HepG2 (cell line): ENCODE measurements around the gene NACAD.

ENCODE experiments used
- ATF7 ChIP-seq, 2 experiments: fragments of 450-650 bp in 1 of 2; sonication (generic) in 1 of 2; formaldehyde crosslinking in 1 of 2; IDR thresholded peaks; 2 replicates each; pipeline versions ENCODE4 v1.4.0 to v1.6.1; 2016 to 2020; ENCODE audit warnings: antibody characterized with exemption in 1 of 2, mild to moderate bottlenecking in 1 of 2, missing genetic modification reagents in 1 of 2
- ELF4 ChIP-seq: sonication (generic); formaldehyde crosslinking; IDR thresholded peaks from 2 replicates; pipeline ENCODE4 v1.5.0; 2020; ENCODE audit warnings: missing genetic modification reagents, mild to moderate bottlenecking, moderate library complexity, borderline replicate concordance
- FOXM1 ChIP-seq: sonication (generic); formaldehyde crosslinking; IDR thresholded peaks from 2 replicates; pipeline ENCODE4 v1.5.0; 2020; ENCODE audit warnings: missing genetic modification reagents
- HDAC1 ChIP-seq: sonication (generic); formaldehyde crosslinking; IDR thresholded peaks from 2 replicates; pipeline ENCODE4 v1.5.1; 2020; ENCODE audit warnings: mild to moderate bottlenecking, missing genetic modification reagents
- JUN ChIP-seq: sonication (generic); formaldehyde crosslinking; IDR thresholded peaks from 2 replicates; pipeline ENCODE4 v1.4.0; 2020; ENCODE audit warnings: mild to moderate bottlenecking, missing genetic modification reagents
- MXD4 ChIP-seq: IDR thresholded peaks from 2 replicates; pipeline ENCODE4 v1.6.1; 2016; ENCODE audit warnings: mild to moderate bottlenecking, missing biosample characterization, missing genetic modification reagents
- POLR2A ChIP-seq, 2 experiments: IDR thresholded peaks; 2 replicates each; pipeline ENCODE4 v1.6.1; 2011; ENCODE audit warnings: low read depth in 2 of 2, low read length in 2 of 2, mild to moderate bottlenecking in 1 of 2, moderate library complexity in 1 of 2; ENCODE audit not compliant: insufficient read depth in 1 of 2
- POLR2AphosphoS5 ChIP-seq: IDR thresholded peaks from 2 replicates; pipeline ENCODE4 v1.6.1; 2012; ENCODE audit warnings: low read depth, low read length
- RAD21 ChIP-seq: fragments of 450-650 bp; formaldehyde crosslinking; IDR thresholded peaks from 2 replicates; pipeline ENCODE4 v1.5.0; 2020; ENCODE audit warnings: mild to moderate bottlenecking
- RNF2 ChIP-seq: fragments of 450-650 bp; conservative IDR thresholded peaks from 2 replicates; pipeline ENCODE4 v1.6.1; 2016; ENCODE audit warnings: low read depth
- ZNF510 ChIP-seq: sonication (generic); formaldehyde crosslinking; IDR thresholded peaks from 2 replicates; pipeline ENCODE4 v1.4.0; 2020; ENCODE audit warnings: low read depth, mild to moderate bottlenecking, missing genetic modification reagents
- TF ChIP-seq, protein P1 (sequence below): sonication (generic); formaldehyde crosslinking; IDR thresholded peaks from 2 replicates; pipeline ENCODE4 v1.5.0; 2020; ENCODE audit warnings: mild to moderate bottlenecking, missing genetic modification reagents, moderate library complexity
- TF ChIP-seq, protein P2 (sequence below): IDR thresholded peaks from 2 replicates; pipeline ENCODE4 v1.6.1; 2016; ENCODE audit warnings: missing genetic modification reagents, missing compliant biosample characterization

DNA sequence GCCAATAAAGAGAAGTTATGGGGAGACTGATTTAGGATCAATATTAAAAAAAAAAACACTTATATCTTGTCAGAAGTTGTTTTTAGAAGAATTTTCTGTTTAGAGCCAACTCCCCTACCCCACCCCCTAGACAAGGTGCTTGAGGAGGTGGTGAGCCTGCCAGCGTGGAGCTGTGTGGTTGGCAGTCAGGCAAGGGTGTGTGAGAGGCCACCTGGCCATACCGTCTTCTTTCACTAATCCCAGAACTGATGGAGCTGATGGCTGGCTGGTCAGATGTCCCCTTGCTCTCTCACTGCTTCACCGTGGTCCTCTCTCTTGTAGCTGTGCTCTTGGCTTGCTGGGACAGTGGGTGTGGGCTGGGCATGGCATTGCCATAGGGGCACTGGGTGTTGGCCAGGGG lies 34.3 kb downstream of the NACAD start:
- TF ChIP-seq ZNF510 (no peak), POLR2A (IDR thresholded peaks at IDR 0.05; ENCODE audit: insufficient read depth in 1 of 2, low read depth in 2 of 2, low read length in 2 of 2) (no peak), JUN (CRISPR knock-in tag) (no peak), ATF7 (IDR thresholded peaks at IDR 0.05) (no peak), ATF7 (CRISPR knock-in tag; IDR thresholded peaks at IDR 0.05) (no peak), POLR2AphosphoS5 (no peak), HDAC1 (CRISPR knock-in tag) (no peak), MXD4 (CRISPR knock-in tag) (no peak), RAD21 (CRISPR knock-in tag) (no peak), FOXM1 (CRISPR knock-in tag) (no peak), ELF4 (CRISPR knock-in tag) (no peak), RNF2 (no peak)
- TF ChIP-seq, protein P1, sequence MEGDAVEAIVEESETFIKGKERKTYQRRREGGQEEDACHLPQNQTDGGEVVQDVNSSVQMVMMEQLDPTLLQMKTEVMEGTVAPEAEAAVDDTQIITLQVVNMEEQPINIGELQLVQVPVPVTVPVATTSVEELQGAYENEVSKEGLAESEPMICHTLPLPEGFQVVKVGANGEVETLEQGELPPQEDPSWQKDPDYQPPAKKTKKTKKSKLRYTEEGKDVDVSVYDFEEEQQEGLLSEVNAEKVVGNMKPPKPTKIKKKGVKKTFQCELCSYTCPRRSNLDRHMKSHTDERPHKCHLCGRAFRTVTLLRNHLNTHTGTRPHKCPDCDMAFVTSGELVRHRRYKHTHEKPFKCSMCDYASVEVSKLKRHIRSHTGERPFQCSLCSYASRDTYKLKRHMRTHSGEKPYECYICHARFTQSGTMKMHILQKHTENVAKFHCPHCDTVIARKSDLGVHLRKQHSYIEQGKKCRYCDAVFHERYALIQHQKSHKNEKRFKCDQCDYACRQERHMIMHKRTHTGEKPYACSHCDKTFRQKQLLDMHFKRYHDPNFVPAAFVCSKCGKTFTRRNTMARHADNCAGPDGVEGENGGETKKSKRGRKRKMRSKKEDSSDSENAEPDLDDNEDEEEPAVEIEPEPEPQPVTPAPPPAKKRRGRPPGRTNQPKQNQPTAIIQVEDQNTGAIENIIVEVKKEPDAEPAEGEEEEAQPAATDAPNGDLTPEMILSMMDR (CRISPR knock-in tag), result no peak
- TF ChIP-seq, protein P2, sequence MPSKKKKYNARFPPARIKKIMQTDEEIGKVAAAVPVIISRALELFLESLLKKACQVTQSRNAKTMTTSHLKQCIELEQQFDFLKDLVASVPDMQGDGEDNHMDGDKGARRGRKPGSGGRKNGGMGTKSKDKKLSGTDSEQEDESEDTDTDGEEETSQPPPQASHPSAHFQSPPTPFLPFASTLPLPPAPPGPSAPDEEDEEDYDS, result no peak
